HG03159 (cell line): ENCODE data around the gene SMDT1.

Experiments
- ATAC-seq: cut with Tn5 transposase; IDR thresholded peaks from one replicate; pipeline ENCODE4 v1.9.1; 2021; ENCODE audit warnings: mild to moderate bottlenecking, moderate library complexity; ENCODE audit not compliant: unreplicated experiment

The SMDT1 gene, protein sequence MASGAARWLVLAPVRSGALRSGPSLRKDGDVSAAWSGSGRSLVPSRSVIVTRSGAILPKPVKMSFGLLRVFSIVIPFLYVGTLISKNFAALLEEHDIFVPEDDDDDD

DNA sequence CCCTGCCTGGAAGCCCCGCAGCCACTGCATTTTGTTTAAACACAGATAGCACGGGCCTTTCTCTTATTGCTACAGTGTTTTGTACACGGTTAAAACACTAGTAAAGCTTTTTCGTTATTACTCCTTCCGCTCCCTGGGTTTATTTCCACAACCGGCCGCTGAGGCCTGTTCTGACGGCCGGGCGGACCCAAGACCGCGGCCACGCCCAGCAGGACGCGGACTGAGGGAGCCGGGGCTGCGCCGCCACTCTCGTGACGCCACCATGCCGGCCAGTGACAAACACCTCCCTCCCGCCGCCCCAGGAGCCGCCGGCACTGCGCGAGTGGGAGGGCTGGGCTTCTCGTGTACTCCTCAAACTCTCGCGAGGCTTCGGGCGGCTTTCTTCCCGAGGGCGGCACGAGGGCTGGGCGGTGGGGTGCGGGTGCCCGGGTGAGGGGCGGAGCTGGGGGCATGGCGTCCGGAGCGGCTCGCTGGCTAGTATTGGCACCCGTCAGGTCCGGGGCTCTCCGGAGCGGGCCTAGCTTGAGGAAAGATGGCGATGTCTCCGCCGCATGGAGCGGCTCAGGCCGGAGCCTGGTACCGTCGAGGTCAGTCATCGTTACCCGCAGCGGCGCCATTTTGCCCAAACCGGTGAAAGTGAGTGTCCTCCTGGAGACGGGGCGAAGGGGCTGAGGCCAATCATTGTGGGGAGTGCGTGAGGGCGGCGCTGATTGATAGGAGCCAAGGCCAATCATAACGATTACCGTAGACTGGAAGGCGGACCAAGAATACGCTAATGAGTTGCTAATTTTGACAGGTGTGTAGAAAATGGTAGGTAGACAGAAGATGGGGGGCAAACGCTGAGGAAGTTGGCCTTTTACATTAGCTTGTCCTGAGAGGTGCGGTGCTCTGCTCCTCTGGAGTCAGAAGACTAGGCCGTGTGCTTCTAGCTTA, at the start of gene SMDT1:
SMDT1 (plus strand) TSS at position 382 of the 933 bp plus-strand sequence; CDS start at position 451, 69 bp downstream.
- peak; percentile 78 for ATAC-seq

- ATAC-seq = no peak
Observed at GRCh38 chr22:42033263-42034181, 46.0 kb upstream of the SMDT1 start.

DNA sequence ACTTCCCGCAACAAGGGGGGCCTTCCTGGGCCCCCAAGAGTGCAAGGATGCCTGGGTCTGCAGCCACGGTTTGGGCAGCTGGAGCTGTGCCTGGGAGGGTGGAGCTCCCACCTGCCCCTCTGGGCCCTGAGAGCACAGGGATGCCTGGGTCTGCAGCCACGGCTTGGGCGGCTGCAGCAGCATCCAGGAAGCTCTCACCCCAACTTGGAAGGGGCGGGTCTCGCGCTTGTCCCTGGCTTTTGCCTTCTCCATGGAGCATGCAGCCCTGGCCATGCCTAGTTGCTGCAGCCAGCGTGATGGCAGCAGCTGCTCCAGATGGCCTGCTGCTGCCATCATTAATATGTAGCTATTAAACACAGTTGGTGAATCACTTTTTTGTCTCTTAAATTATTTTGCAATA, 44.2 kb upstream of the SMDT1 start:
- no peak for ATAC-seq

- ATAC-seq = no peak
Observed at GRCh38 chr22:42039271-42039670, 40.2 kb upstream of the SMDT1 start.

DNA sequence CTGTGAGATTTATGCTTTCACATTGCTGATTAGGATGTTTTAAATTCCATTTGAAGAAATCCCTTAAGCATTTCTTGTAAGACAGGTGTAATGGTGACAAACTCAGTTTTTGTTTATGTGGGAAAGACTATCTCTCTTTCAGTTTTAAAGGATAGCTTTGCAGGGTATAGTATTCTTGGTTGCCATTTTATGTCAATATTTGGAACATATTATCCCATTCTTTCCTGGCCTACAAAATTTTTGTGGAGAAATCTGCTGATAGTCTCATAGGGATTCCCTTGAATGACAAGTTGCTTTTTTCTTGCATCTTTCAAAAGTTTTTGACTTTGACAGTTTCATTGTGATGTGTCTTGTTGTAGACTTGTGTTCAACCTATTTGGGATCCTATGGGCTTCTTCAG, 37.7 kb upstream of the SMDT1 start:
- ATAC-seq = no peak

GRCh38 chr22:42050641-42051180, 28.8 kb upstream of the SMDT1 start:
- no peak for ATAC-seq

- no peak for ATAC-seq
Observed at GRCh38 chr22:42052765-42053164, 26.7 kb upstream of the SMDT1 start.

GRCh38 chr22:42056757-42057511, 22.6 kb upstream of the SMDT1 start:
- ATAC-seq = no peak

DNA sequence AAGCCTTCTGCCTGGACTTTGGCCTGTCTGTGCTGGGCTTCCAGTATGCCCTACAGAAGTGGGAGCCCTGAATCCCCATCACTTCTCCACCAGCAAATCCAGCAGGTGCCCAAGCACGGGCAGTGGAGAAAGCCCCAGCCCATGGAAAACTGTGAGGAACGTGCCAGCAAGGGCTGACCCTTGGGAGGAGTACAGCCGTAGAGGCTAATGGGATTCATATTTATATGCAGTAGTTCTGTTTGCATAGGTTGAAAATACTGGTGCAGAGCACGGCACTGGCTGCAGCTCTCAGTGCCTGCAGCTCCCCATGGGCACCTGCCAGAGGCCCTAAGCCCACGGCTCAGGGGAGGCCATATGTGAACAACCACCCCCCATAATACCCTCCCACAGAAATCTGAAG, 19.0 kb upstream of the SMDT1 start:
- no peak for ATAC-seq

DNA sequence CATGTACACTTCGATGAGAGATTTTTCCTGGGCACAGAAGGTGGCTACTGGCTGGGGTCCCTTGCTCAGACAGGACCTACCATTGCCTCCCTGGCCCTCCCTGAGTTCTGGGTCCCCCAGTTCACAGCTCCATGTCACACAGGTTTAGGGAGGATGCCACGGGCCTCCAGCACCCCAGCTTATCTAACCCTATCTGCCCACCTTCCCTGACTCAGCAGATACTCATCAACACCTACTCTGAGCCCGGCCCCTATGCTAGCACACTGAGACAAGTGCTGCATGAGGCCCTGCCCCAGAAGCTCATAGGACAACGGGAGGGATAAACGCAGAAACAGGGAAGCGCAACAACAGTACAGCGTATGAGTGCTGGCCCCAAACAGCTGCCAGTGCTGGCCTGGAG, 18.5 kb upstream of the SMDT1 start:
- ATAC-seq = no peak

GRCh38 chr22:42062506-42063170, 16.9 kb upstream of the SMDT1 start:
- ATAC-seq = no peak

- ATAC-seq = no peak
Observed at GRCh38 chr22:42064629-42065028, 14.9 kb upstream of the SMDT1 start.

DNA sequence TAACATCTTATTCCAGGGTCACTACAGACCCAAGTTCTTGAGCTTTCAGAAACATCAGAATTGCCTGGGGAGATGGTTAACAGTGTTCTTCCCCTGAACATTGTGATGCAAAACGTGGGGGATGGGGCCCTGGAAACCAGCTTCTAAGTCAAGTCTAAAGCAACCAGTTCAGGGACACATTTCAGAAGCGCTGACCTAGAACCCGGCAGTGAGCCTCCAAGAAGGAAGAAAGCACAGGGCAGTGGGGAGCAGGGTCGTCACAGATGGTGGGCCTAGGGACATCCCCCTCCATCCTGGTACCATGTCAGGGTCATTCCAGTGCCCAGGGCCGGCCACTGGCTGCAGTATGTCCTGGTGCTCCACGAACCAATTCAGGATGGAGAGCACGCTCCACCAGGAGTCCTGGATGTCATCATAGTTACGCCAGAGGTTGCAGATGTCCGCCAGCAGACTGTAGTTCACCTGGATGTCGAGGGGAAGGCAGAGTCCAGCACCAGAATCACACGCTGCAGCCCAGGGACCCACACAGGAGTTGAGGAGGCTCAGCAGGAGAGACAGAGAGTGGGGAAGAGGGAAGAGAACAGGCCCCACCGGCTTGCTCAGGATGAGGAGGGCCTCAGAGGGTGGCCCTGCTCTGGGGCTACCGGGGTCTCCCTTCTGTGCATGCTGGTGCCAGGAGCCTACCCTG, 13.9 kb upstream of the SMDT1 start:
- ATAC-seq = no peak

- no peak for ATAC-seq
Observed at GRCh38 chr22:42066126-42066761, 13.3 kb upstream of the SMDT1 start.

DNA sequence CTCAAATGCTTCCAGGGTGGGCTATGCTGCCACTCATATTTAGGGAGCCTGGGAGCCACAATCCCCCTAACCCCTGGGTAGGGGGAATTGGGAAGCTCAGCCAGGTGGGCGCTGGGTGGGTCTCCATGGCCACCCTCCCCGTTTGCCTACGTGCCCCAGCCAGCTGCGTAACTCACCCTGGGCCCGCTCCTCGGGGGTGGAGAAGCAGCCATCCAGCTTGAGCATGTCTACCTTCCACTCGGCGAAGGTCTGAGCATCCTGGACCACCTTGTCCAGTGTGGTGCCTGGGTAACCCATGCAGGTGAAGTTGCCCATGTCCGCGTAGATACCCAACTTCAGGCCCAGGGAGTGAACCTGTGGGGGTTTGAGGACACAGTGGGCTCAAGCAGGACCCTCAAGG, 12.6 kb upstream of the SMDT1 start:
- no peak for ATAC-seq

GRCh38 chr22:42067671-42068251, 11.7 kb upstream of the SMDT1 start:
- ATAC-seq = no peak

GRCh38 chr22:42068291-42068690, 11.2 kb upstream of the SMDT1 start:
- no peak for ATAC-seq

- ATAC-seq = peak; percentile 5
Observed at GRCh38 chr22:42069801-42070516, 9.5 kb upstream of the SMDT1 start.
